Stomach (tissue), 9 donors: ENCODE results near the gene NFKBIZ. TPM values are rescaled to one million over a fixed set of nuclear protein-coding genes. Genes with fewer than 3 reads are reported as not detected.
A peak's percentile ranks its signal among the peaks of the same experiment; 100 is the strongest.

Source experiments
- DNase-seq, 2 donors: peaks; one replicate each; pipeline versions ENCODE4 v3.0.0 to v3.0.0-alpha.2; 2013 to 2019
- H3K27ac ChIP-seq, 5 donors: fragments of 200-600 bp in 4 of 5; sonication (generic) in 4 of 5; one replicate each; pipeline ENCODE4 v1.5.1; 2013 to 2019; ENCODE audit warnings: mild to moderate bottlenecking in 1 of 5, moderate library complexity in 1 of 5
- H3K27me3 ChIP-seq, 3 donors: fragments of 200-600 bp; sonication (generic); one replicate each; pipeline ENCODE4 v1.5.1; 2017 to 2019; ENCODE audit warnings: mixed run types in 1 of 3
- H3K36me3 ChIP-seq, 4 donors: fragments of 200-600 bp; sonication (generic); 1 replicate in 3 of 4; 2 replicates in 1 of 4; pipeline ENCODE4 v1.5.1; 2016 to 2019
- H3K4me1 ChIP-seq, 4 donors: fragments of 200-600 bp; sonication (generic); one replicate each; pipeline ENCODE4 v1.5.1; 2016 to 2019
- H3K4me3 ChIP-seq, 4 donors: fragments of 200-600 bp; sonication (generic) in 3 of 4; one replicate each; pipeline ENCODE4 v1.5.1; 2016 to 2019; ENCODE audit warnings: mild to moderate bottlenecking in 1 of 4
- H3K9me3 ChIP-seq, 4 donors: fragments of 200-600 bp; sonication (generic); one replicate each; pipeline ENCODE4 v1.5.1; 2016 to 2019
- CTCF ChIP-seq, 7 experiments: fragments of 450-650 bp in 4 of 7; fragments of 200-600 bp in 3 of 7; sonication (generic) in 3 of 7; IDR thresholded peaks; one replicate each; pipeline ENCODE4 v1.5.1; 2016 to 2019; ENCODE audit warnings: antibody characterized with exemption in 7 of 7, control low read depth in 2 of 7, mild to moderate bottlenecking in 1 of 7
- EP300 ChIP-seq: sonication (generic); formaldehyde crosslinking; IDR thresholded peaks from one replicate; pipeline ENCODE4 v1.6.1; 2017; ENCODE audit warnings: antibody characterized with exemption
- POLR2A ChIP-seq, 4 donors: fragments of 450-650 bp; IDR thresholded peaks; one replicate each; pipeline ENCODE4 v1.6.1; 2016; ENCODE audit warnings: antibody characterized with exemption in 4 of 4, control low read depth in 2 of 4, mild to moderate bottlenecking in 1 of 4, moderate library complexity in 1 of 4
- POLR2AphosphoS5 ChIP-seq, 3 donors: sonication (generic); formaldehyde crosslinking; IDR thresholded peaks; one replicate each; pipeline ENCODE4 v1.6.1; 2016; ENCODE audit warnings: antibody characterized with exemption in 3 of 3
- WGBS, 5 donors: extraction: QIAGEN DNeasy Blood & Tissue Kit in 3 of 5; methylation state at CpG; one replicate each; pipeline versions ENCODE4 v1.1.5 to v1.1.7; 2013 to 2018; 5-methylcytosine and 5-hydroxymethylcytosine counted together
- intact Hi-C: fragments of 100-400 bp; cut with DNase I; formaldehyde crosslinking; loops from one replicate; pipeline ENCODE4 v1.15.1; 2023; ENCODE audit warnings: low total_unique reads
- polyA plus RNA-seq, 3 donors: library from polyadenylated mRNA; stranded (reverse); fragments of 200-250 nt; gene quantifications; one replicate each; pipeline ENCODE4 v1.2.3, GENCODE V29; 2013
- total RNA-seq, 5 donors: library from RNA; depleted of rRNA; stranded (reverse); fragments of >200 nt; gene quantifications; one replicate each; pipeline versions ENCODE4 v1.1.0 to v1.2.3, GENCODE V29; 2014 to 2016
- donor health status: healthy with polysubstance abuse.
- donor health status: Bipolar disorder and iron deficiency.
- donor health status: healthy.

The NFKBIZ gene
- total and polyA plus RNA-seq, 8 donors: 11.5 to 199 (median 52.7) TPM

GRCh38 chr3:101867511-101867910, 18.2 kb downstream of the NFKBIZ start:
- Histone ChIP-seq H3K4me1 (peaks cover 4 to 34% (median 8%) of the 10 kb centered on the region in 4 donors), H3K27ac (no peak overlapping the region), H3K36me3 (peaks cover 0 to 5% (median 0%) of the 10 kb centered on the region in 4 donors), H3K9me3 (no peaks in the 10 kb centered on the region), H3K27me3 (no peaks in the 10 kb centered on the region), H3K4me3 (no peak overlapping the region)
- DNase-seq: no peak
- intact Hi-C loops: no loop called here
- TF ChIP-seq CTCF (IDR thresholded peaks at IDR 0.05) (no peak), EP300 (no peak), POLR2A (IDR thresholded peaks at IDR 0.05) (no peak)

- Histone ChIP-seq H3K4me1 (peaks cover 4 to 34% (median 8%) of the 10 kb centered on the region in 4 donors), H3K36me3 (peaks cover 0 to 5% (median 0%) of the 10 kb centered on the region in 4 donors), H3K27ac (peak overlapping the region in 2 of 5 donors; percentile 40 to 64), H3K27me3 (no peaks in the 10 kb centered on the region), H3K9me3 (no peaks in the 10 kb centered on the region), H3K4me3 (no peak overlapping the region)
- intact Hi-C loops: no loop called here
- WGBS, 5 donors: 80 to 91% (median 89%) methylated on average over 2 of the region's 2 CpGs
- no peak for TF ChIP-seq POLR2AphosphoS5 (IDR thresholded peaks at IDR 0.05)
- no peak for TF ChIP-seq POLR2A (IDR thresholded peaks at IDR 0.05)
- no peak for TF ChIP-seq CTCF (IDR thresholded peaks at IDR 0.05)
- TF ChIP-seq EP300: no peak
- DNase-seq: no peak
Observed at GRCh38 chr3:101867996-101868395, 18.7 kb downstream of the NFKBIZ start.

- 70 to 80% (median 78%) methylated on average over 12 of the region's 12 CpGs for WGBS, 5 donors
- Histone ChIP-seq H3K9me3 (no peaks in the 10 kb centered on the region), H3K36me3 (no peaks in the 10 kb centered on the region), H3K4me1 (peaks cover 4 to 34% (median 8%) of the 10 kb centered on the region in 4 donors), H3K27ac (peak overlapping the region in 4 of 5 donors; percentile 3 to 64 (median 34)), H3K27me3 (no peaks in the 10 kb centered on the region), H3K4me3 (no peak overlapping the region)
- intact Hi-C loops: no loop called here
- DNase-seq: peak; percentile 67 to 71
- peak in 2 of 3 donors; percentile 41 to 58 for TF ChIP-seq POLR2AphosphoS5 (IDR thresholded peaks at IDR 0.05)
- TF ChIP-seq POLR2A (IDR thresholded peaks at IDR 0.05): no peak
- TF ChIP-seq CTCF (IDR thresholded peaks at IDR 0.05): no peak
- TF ChIP-seq EP300: no peak
Observed at GRCh38 chr3:101868534-101869464, 19.5 kb downstream of the NFKBIZ start.

- Histone ChIP-seq H3K4me1 (peaks cover 4 to 31% (median 8%) of the 10 kb centered on the region in 4 donors), H3K27me3 (no peaks in the 10 kb centered on the region), H3K9me3 (no peaks in the 10 kb centered on the region), H3K4me3 (no peak overlapping the region), H3K36me3 (no peaks in the 10 kb centered on the region), H3K27ac (no peak overlapping the region)
- intact Hi-C loops: no loop called here
- no peak for DNase-seq
- TF ChIP-seq EP300 (no peak), POLR2AphosphoS5 (IDR thresholded peaks at IDR 0.05) (no peak), POLR2A (IDR thresholded peaks at IDR 0.05) (no peak), CTCF (IDR thresholded peaks at IDR 0.05) (no peak)
- 84 to 97% (median 95%) methylated on average over 5 of the region's 5 CpGs for WGBS, 5 donors
Observed at GRCh38 chr3:101870138-101870537, 20.8 kb downstream of the NFKBIZ start.
